ENCODE data around the gene MAGI2. TPM values are rescaled to one million over a fixed set of nuclear protein-coding genes. Genes with fewer than 3 reads are reported as not detected.

MAGI2 gene
- total RNA-seq, 1 experiment from 2014 or later, result 0.25 TPM

DNA sequence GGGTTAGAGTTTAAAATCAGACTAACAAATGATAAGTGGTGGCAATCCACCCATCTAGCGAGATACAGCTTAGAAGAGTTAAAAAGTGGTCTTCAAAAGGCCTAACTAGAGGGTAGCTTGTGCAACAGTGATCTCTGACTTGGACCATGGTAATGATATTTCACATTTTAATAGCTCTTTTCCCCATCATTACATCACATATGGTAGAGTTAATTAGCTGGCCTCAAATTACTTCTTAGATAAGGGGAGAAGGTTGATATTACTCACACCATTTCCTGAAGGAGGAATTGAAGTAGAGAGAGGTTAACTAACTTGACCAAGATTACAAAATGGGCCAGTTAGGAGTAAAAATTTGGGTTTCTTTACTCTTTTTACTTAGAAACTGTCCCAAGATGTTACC, 1431.3 kb downstream of the MAGI2 start:
- H3K36me3 Mint-ChIP-seq (ENCODE audit: insufficient read depth, unreplicated experiment), result peaks cover 4% of the 10 kb centered on the region
- POLR2A ChIA-PET, result no interaction called here
- DNase-seq, result no peak

DNA sequence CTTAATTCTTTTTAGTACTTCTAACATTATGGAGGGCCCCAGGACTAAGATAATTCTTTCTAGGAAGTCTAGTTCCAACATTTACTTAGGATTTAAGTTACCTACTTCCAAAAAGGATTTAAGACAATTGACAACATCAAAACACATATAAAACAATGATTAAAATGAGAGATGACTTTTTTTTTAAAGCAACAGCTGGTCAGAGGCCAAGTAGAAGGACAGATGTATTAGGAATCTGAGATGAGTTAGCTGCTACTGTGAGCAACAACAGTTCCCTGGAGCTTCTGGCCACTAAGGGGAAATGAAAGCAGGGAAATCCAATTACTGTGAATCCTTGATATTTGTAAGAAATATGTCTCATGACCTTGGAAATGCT, 1432.6 kb downstream of the MAGI2 start:
- Mint-ChIP-seq H3K4me1 (ENCODE audit: low read depth, unreplicated experiment) (peaks cover 11% of the 10 kb centered on the region), H3K9me3 (ENCODE audit: unreplicated experiment) (no peaks in the 10 kb centered on the region), H3K27me3 (ENCODE audit: insufficient read depth, unreplicated experiment) (peaks cover 5% of the 10 kb centered on the region), H3K4me3 (ENCODE audit: unreplicated experiment) (no peak overlapping the region), H3K27ac (ENCODE audit: unreplicated experiment) (no peak overlapping the region), H3K36me3 (ENCODE audit: insufficient read depth, unreplicated experiment) (peaks cover 4% of the 10 kb centered on the region)
- no peak for TF ChIP-seq CTCF (IDR thresholded peaks at IDR 0.05; ENCODE audit: insufficient read depth in 1 of 2, low read depth in 1 of 2, low read length in 1 of 2, severe bottlenecking in 1 of 2, unreplicated experiment in 1 of 2)
- BruUV-seq (replicated peaks), result no TSS peak
- Histone ChIP-seq H3K36me3 (ENCODE audit: control insufficient read depth, insufficient read depth, low read length) (no peaks in the 10 kb centered on the region), H3K27me3 (replicated peaks; ENCODE audit: control insufficient read depth, insufficient read depth, low read length) (no peaks in the 10 kb centered on the region), H3K4me3 (ENCODE audit: low read depth, low read length) (no peak overlapping the region), H3K9me3 (no peaks in the 10 kb centered on the region), H3K4me1 (peaks cover 14% of the 10 kb centered on the region)
- no peak for DNase-seq
- POLR2A ChIA-PET, result no interaction called here
- intact Hi-C loops (cut with micrococcal nuclease; ENCODE audit: unreplicated experiment), result loop anchor here (1.0 to 10.0 kb wide), 8 partner anchors 62 to 1156 kb away; no protein-coding TSS in a partner anchor
- CTCF ChIA-PET, result interaction anchor here (0.6 to 1.5 kb wide), 7 partner anchors 25 to 342 kb away, joined by 3 to 8 read pairs (median 3); no protein-coding TSS in a partner anchor

More for the DNA sequence above, 1431.3 kb downstream of the MAGI2 start:
- no peaks in the 10 kb centered on the region for H3K27me3 ChIP-seq (replicated peaks; ENCODE audit: control insufficient read depth, insufficient read depth, low read length)
- H3K36me3 ChIP-seq (ENCODE audit: control insufficient read depth, insufficient read depth, low read length), result no peaks in the 10 kb centered on the region
- Mint-ChIP-seq H3K9me3 (ENCODE audit: unreplicated experiment) (no peaks in the 10 kb centered on the region), H3K27ac (ENCODE audit: unreplicated experiment) (no peak overlapping the region), H3K4me1 (ENCODE audit: low read depth, unreplicated experiment) (peaks cover 11% of the 10 kb centered on the region), H3K4me3 (ENCODE audit: unreplicated experiment) (no peak overlapping the region), H3K27me3 (ENCODE audit: insufficient read depth, unreplicated experiment) (peaks cover 5% of the 10 kb centered on the region)
- no TSS peak for BruUV-seq (replicated peaks)
- peaks cover 14% of the 10 kb centered on the region for H3K4me1 ChIP-seq
- CTCF ChIA-PET, result no interaction called here
- H3K4me3 ChIP-seq (ENCODE audit: low read depth, low read length), result no peak overlapping the region
- no peak for TF ChIP-seq CTCF (IDR thresholded peaks at IDR 0.05; ENCODE audit: insufficient read depth in 1 of 2, low read depth in 1 of 2, low read length in 1 of 2, severe bottlenecking in 1 of 2, unreplicated experiment in 1 of 2)
- intact Hi-C loops (cut with micrococcal nuclease; ENCODE audit: unreplicated experiment), result loop anchor here (10.0 kb wide), 3 partner anchors 323 to 463 kb away; no protein-coding TSS in a partner anchor
- no peaks in the 10 kb centered on the region for H3K9me3 ChIP-seq

DNA sequence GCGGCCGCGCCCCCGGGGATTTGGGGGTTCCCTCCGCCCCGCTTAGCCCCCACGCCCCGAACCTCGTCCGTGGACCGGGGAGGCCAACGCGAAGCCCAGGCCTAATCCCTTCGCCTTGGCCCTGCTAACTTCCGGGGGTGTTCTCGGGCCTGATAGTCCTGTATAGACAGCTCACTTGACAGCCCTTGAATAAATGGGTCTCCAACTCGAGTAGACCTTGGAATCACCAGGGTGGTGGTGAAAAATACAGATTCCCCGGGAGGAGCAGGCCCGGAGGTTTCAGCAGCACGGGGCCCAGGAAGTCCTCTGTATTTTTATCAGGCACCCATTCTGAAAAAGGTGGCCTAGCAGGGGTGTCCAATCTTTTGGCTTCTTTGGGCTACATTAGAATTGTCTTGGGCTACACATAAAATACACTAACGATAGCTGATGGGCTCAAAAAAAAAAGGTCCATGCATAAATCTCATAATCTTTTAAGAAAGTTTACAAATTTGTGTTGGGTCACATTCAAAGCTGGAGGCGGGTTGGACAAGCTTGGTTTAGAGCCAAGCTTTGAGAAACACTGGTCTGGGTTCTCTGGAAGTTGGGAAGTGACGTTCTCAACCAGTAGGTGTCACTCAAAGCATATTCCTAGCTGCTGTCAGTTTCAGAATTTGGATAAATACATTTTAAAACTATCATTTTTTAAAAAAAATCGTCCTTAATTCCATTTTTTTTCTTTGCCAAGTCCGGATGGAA, 1433.2 kb downstream of the MAGI2 start:
- Mint-ChIP-seq H3K36me3 (ENCODE audit: insufficient read depth, unreplicated experiment) (peaks cover 4% of the 10 kb centered on the region), H3K27ac (ENCODE audit: unreplicated experiment) (peak overlapping the region; percentile 77), H3K4me3 (ENCODE audit: unreplicated experiment) (peak overlapping the region; percentile 84), H3K27me3 (ENCODE audit: insufficient read depth, unreplicated experiment) (peaks cover 3% of the 10 kb centered on the region), H3K9me3 (ENCODE audit: unreplicated experiment) (no peaks in the 10 kb centered on the region), H3K4me1 (ENCODE audit: low read depth, unreplicated experiment) (peaks cover 11% of the 10 kb centered on the region)
- Histone ChIP-seq H3K4me1 (peaks cover 14% of the 10 kb centered on the region), H3K9me3 (no peaks in the 10 kb centered on the region), H3K27me3 (replicated peaks; ENCODE audit: control insufficient read depth, insufficient read depth, low read length) (no peaks in the 10 kb centered on the region), H3K36me3 (ENCODE audit: control insufficient read depth, insufficient read depth, low read length) (no peaks in the 10 kb centered on the region), H3K4me3 (ENCODE audit: low read depth, low read length) (peak overlapping the region; percentile 54)
- DNase-seq, result peak; percentile 56 to 65
- peak; percentile 60 to 77 for TF ChIP-seq CTCF (IDR thresholded peaks at IDR 0.05; ENCODE audit: insufficient read depth in 1 of 2, low read depth in 1 of 2, low read length in 1 of 2, severe bottlenecking in 1 of 2, unreplicated experiment in 1 of 2)
- POLR2A ChIA-PET, result interaction anchor here (0.6 kb wide), 2 partner anchors 324 to 541 kb away, joined by 3 read pairs; no protein-coding TSS in a partner anchor
- BruUV-seq (replicated peaks), result no TSS peak
- CTCF ChIA-PET, result interaction anchor here (0.6 to 1.5 kb wide), 14 partner anchors 18 to 650 kb away, joined by 3 to 8 read pairs (median 4); no protein-coding TSS in a partner anchor
- intact Hi-C loops (cut with micrococcal nuclease; ENCODE audit: unreplicated experiment), result loop anchor here (1.0 to 10.0 kb wide), 8 partner anchors 62 to 1157 kb away; no protein-coding TSS in a partner anchor
